Renal cortex interstitium (tissue), 15 donors: ENCODE data around the gene CCDC190. TPM values are rescaled to one million over a fixed set of nuclear protein-coding genes. Genes with fewer than 3 reads are reported as not detected.

Experiments used
- DNase-seq, 11 donors: peaks; one replicate each; pipeline ENCODE4 v3.0.0-alpha.2; 2013; ENCODE audit warnings: low read depth in 9 of 11, low spot score in 4 of 11; ENCODE audit errors: extremely low read depth in 1 of 11
- long read RNA-seq, 16 experiments: transcript quantifications; one replicate each; lab custom pipeline, GENCODE V29; 2026
- polyA plus RNA-seq, 3 donors: library from polyadenylated mRNA; unstranded; fragments of 120-200 nt; gene quantifications; one replicate each; pipeline ENCODE4 v1.2.1, GENCODE V29; 2013; ENCODE audit not compliant: insufficient read length in 3 of 3

Gene CCDC190, protein sequence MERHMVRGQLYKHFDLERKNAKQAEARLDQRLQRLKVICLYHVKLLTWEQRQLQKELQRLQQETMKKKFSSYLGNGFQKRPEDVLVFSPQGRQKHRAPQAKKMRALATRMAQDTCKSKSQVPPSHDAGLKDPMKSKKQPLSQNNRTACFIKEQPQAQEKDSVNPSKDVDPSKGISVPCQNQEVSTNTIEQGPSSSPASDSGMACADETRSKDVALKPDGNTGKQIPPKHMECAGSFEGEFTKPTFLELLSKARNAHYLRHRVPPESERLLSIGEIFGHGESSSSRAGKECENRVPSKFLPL
- polyA plus RNA-seq = not detected
- long read RNA-seq, donor 1 = 0 reads
- long read RNA-seq, donor 2 = 0 reads
- long read RNA-seq, donor 3 = 0 reads
- long read RNA-seq, donor 4 = 0 reads
- long read RNA-seq, donor 5 = 0 reads
- long read RNA-seq, donor 6 = 0 reads
- long read RNA-seq, donor 7 = 0 reads
- long read RNA-seq, donor 8 = 0 reads
- long read RNA-seq, donor 9 = 0 reads
- long read RNA-seq, donor 10 = 0 reads
- long read RNA-seq, donor 11 = 0 reads
- long read RNA-seq, donor 12 = 0 reads
- long read RNA-seq, donor 13 = 0 reads
- long read RNA-seq, donor 14 = 0 reads
- long read RNA-seq, donor 15 = 0 reads
- long read RNA-seq, donor 16 = 0 reads

- DNase-seq = no peak
Observed at GRCh38 chr1:162861101-162861500, at the start of gene CCDC190. CCDC190 (minus strand) TSS chr1:162861175; CDS start chr1:162859646, 1,529 bp downstream.

GRCh38 chr1:162910161-162910560 is 49.2 kb upstream of the CCDC190 start:
- no peak for DNase-seq

- no peak for DNase-seq
Observed at GRCh38 chr1:162908780-162909179, 47.8 kb upstream of the CCDC190 start.

GRCh38 chr1:162908236-162908635 is 47.3 kb upstream of the CCDC190 start:
- no peak for DNase-seq

- no peak for DNase-seq
Observed at GRCh38 chr1:162906485-162906884, 45.5 kb upstream of the CCDC190 start.

DNA sequence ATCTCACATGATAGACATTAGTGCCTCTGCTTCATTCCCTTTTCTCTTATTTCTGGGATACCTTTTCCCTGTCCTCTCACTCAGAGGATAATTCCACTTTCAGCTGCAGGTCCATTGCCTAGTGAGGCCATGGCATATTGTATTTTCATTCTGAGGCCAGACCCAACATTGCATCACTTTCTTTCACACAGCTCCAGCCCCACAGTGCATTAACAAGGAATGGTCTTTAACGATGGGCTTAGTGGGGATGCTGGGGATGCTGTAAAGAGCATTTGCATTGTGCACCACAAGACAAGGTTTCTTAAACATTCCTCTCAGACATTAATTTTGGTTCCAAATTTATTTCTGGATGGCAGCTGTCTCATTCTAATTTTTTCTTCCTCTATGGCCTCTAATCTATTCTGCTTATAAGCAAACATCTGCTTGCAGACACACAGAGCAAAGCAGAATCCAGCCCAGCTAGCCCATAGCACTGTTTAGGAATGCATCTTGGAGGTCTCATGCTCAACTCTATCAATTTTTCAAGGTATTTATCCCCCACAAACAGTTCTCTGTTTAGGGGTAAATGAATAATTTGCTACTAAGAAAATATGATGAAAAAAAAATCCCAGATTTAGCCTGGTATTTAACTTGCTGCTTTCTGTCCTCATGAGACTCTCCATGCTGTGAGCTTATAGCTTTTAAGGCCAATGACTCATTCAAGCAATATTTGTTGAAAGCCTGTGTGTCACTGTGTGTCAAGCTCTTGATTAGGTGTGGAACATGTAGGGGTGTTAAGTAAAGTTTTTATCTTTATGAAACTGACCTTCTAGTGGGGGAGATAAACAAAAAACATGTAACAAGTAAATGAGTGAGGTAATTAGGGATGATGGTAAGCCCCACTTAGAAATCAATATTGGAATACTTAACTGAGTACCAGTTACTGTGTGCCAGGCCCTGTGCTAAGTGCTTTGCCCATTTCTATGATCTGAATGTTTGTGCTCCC is 44.5 kb upstream of the CCDC190 start:
- no peak for DNase-seq

DNA sequence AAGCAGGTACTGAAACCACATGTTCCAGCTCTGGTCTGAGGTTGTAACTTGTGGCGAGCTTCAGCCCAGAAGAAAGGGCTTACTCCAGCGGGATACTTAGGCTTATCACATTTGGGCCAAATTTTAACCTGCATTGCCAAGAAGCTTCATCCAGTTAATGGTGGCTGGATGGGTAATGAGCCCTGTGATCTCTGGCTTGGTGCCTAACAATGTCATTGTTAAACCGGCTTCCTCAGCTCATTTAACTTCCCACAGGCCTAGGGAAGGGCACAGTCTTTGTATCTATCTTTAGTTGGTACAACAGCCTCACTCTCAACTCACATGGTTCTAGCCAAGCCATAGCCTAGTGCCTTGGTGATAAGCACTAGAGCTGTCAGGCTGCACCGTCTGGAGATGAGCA is 43.6 kb upstream of the CCDC190 start:
- no peak for DNase-seq

DNA sequence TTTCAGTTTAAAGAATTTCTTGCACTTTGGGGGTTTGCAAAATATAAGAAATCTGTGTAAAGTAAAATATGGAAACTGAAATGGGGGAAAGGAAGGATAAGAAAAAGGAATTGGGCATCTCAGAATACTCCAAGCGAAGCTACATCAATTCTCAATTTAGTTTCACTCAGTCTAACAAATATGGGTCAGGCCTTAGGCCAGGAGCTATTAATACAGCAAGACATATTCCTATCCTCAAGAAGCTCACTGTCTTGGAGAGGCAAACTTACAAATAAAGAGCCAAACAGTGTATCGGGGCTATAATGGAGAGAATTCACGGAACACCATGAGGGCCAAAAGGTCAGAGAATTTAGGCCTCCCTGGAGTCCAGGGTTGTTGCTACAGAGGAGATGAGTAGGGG is 43.0 kb upstream of the CCDC190 start:
- no peak for DNase-seq

DNA sequence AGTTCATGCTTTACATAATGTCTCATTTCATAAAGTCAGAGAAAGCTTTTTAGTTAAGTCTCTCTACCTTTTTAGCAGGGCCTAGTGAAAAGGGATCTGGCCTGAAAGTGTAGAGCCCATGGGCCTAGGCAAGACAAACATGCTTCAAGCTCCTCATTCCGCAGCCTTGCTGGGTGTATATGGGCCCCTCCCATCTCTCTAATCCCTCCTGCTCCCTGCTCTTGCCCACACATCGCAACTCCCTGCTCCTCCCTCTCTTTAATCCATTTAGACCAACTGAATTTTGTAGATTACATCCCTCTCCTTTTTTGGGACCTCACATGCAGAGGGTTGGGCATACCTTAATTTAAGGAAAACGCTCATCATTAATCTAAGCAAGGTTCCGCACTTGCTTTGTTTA is 42.3 kb upstream of the CCDC190 start:
- no peak for DNase-seq

GRCh38 chr1:162902416-162902815 is 41.4 kb upstream of the CCDC190 start:
- no peak for DNase-seq

GRCh38 chr1:162901243-162901642 is 40.3 kb upstream of the CCDC190 start:
- DNase-seq = no peak

DNA sequence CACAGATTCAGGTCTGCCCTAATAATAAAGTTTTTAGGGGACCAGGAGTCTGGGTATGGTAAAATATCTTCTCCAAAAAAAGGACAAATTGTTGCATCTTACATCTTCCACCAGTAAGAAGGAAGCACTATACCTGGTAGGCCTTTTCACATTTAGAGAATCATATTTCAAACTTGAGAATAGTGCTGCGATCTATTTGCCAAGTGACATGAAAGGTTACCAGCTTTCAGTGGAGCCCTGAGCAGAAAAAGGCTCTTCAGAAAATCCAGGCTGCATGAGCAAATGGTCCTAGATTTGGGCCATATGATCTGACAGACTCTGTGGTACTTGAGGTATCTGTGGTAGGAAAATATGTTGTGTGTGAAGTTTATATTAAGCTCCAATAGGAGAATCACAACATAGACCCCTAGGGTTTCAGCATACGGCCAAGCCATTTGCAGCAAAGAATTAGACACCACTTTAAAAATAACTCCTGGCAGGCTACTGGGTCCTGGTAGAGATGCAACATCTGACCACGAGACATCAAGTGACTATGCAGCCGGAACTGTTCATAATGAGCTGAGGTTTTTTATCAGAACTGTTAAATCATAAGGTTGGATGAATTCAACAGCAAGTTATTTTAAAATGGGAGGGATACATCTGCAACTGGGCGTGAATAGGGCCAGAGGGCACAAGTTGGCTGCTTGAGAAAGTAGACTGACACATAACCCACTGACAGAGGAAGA is 38.6 kb upstream of the CCDC190 start:
- DNase-seq = no peak

DNA sequence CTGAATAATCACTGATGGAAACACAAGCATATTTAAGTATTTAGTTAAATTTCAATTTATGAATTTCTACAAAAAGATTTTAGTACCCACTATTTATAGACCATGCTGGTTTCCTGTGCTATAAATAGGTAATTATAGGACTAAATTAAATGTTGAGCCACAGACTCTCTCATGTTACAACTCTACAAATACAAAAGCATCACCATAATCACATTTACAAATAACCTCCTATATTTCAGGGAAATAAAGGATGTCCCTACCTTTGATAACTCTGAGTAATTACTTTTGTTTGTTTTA is 32.6 kb upstream of the CCDC190 start:
- DNase-seq = no peak

DNA sequence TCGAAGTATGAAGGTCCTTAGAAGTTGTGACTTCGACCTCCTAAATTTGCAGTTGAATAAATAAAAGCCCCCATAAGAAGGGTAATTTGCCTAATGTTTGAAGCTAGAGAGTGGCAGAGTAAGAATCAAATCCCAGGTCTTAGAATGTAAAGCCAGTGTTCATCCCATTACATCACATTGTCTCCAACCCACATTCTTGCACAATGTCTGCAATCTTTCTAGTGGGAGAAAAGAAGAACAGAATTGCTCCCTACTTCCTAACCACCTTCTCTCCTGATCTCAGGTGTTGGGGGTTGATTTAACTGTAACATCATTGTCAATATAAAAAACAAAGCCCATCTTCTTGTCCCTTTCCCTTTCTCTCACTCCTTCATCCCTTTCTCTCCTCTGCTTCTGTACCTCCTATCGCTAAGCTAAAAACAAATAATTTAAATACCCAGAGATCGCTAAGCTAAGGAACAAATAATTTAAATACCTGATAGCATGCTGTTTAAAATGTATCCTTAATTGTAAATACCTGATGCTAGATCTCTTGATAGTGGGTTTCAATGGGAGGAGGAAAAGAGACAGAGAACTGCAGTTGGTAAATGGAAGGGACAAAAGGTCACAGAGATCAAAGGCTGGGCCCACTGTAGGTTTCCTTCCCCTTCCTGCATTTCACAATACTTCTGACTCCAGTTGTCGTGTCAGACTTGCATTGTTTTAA is 32.1 kb upstream of the CCDC190 start:
- no peak for DNase-seq

DNA sequence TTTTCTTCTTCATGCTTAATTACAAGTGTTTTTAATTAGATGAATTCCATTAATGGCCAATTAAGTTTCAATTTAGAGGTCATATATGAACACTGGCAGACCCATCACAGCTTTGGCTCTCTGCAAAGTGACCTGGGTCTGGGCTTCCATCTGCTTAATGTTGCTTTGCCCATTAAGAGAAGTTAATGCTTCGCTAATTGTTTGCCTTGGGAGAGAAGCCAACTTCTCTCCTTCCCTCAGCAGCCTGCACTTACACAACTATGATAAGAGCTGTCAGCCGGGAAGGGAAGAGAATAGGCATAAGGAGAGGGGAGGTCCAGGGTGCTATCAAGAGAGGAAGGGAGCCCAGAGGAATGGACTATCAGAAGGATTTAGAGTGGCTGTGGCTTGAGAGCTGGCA is 29.0 kb upstream of the CCDC190 start:
- no peak for DNase-seq

- no peak for DNase-seq
Observed at GRCh38 chr1:162886705-162887104, 25.7 kb upstream of the CCDC190 start.

- no peak for DNase-seq
Observed at GRCh38 chr1:162885265-162885664, 24.3 kb upstream of the CCDC190 start.

DNA sequence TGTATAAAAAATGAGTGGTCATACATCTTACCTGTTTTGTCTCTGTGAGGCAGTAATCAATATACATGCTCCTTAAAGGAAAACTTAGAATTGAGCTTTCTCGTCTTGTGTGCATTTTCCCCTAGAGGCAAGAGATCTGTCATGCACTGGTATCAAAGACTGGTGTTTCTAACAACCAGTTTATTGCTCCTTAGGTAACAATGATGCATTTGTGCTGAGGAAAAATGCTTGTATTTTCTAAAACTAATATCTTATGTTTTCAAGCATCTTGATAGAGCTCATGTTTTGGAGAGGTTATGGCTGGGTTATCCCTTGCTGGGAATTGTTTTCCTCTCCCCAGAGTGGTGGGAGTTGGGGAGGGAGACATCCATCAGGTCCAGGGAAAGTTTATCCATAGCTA is 23.9 kb upstream of the CCDC190 start:
- DNase-seq = no peak

DNA sequence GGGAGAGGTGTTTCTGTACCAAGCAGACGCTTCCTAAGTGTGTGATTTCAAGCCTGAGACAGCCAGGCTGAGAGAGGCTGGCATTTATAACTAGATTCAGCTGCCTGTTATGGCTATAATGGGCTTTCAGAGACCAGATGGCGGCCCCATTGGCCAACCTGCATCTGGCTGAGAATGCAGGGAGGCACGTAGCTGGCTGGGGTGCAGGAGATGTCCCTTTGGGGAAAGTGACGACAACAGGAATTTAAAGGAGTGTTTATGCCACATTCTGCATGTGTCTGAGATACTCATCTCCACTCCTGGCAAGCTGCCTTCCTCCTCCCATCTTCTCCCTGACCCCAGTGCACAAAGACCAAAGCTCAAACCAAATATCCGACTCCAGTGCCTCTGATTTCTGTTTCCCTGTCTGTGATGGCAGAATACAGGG is 21.3 kb upstream of the CCDC190 start:
- DNase-seq = no peak
